ENCODE results near the gene LTB4R.

Gene LTB4R

GRCh38 chr14:24279301-24280186, 31.8 kb upstream of the LTB4R start:
- no peak for DNase-seq

- no peak for DNase-seq
Observed at GRCh38 chr14:24280797-24281460, 30.4 kb upstream of the LTB4R start.

- DNase-seq: no peak
Observed at GRCh38 chr14:24281636-24282035, 29.7 kb upstream of the LTB4R start.

GRCh38 chr14:24282736-24283135, 28.6 kb upstream of the LTB4R start:
- no peak for DNase-seq

- DNase-seq: no peak
Observed at GRCh38 chr14:24283796-24284460, 27.4 kb upstream of the LTB4R start.

GRCh38 chr14:24284501-24285035, 26.7 kb upstream of the LTB4R start:
- no peak for DNase-seq

- no peak for DNase-seq
Observed at GRCh38 chr14:24285351-24285750, 26.0 kb upstream of the LTB4R start.

- no peak for DNase-seq
Observed at GRCh38 chr14:24286996-24287395, 24.3 kb upstream of the LTB4R start.

GRCh38 chr14:24289649-24290280, 21.5 kb upstream of the LTB4R start:
- no peak for DNase-seq

- no peak for DNase-seq
Observed at GRCh38 chr14:24290746-24291145, 20.6 kb upstream of the LTB4R start.

- DNase-seq: no peak
Observed at GRCh38 chr14:24291446-24292117, 19.7 kb upstream of the LTB4R start.

- no peak for DNase-seq
Observed at GRCh38 chr14:24292118-24292807, 19.0 kb upstream of the LTB4R start.

GRCh38 chr14:24293525-24293924, 17.8 kb upstream of the LTB4R start:
- DNase-seq: no peak

GRCh38 chr14:24296341-24297157, 14.8 kb upstream of the LTB4R start:
- peak; percentile 64 for DNase-seq

- peak; percentile 63 for DNase-seq
Observed at GRCh38 chr14:24297190-24297964, 13.9 kb upstream of the LTB4R start.

- DNase-seq: no peak
Observed at GRCh38 chr14:24298892-24299254, 12.4 kb upstream of the LTB4R start.

- peak; percentile 86 for DNase-seq
Observed at GRCh38 chr14:24299255-24300191, 11.8 kb upstream of the LTB4R start, which contains the start of the genes DHRS1 and NOP9. Gene DHRS1 (minus strand): TSS chr14:24299780. CDS start chr14:24299106, 674 bp downstream. Gene NOP9 (plus strand): TSS chr14:24299850. CDS start chr14:24299955, 105 bp downstream.

- DNase-seq: no peak
Observed at GRCh38 chr14:24300326-24300980, 10.8 kb upstream of the LTB4R start.
